GM12872 (cell line): ENCODE results near the gene SLC6A19.

ENCODE experiments used
- CTCF ChIP-seq: IDR thresholded peaks from 3 replicates; pipeline ENCODE4 v1.5.1; 2011; ENCODE audit warnings: low read depth, mild to moderate bottlenecking, low read length, moderate library complexity; ENCODE audit not compliant: insufficient read depth

The SLC6A19 gene

GRCh38 chr5:1183424-1184162 is 17.8 kb upstream of the SLC6A19 start:
- TF ChIP-seq CTCF, result no peak

GRCh38 chr5:1184163-1184470 is 17.3 kb upstream of the SLC6A19 start:
- TF ChIP-seq CTCF, result no peak

GRCh38 chr5:1184481-1184880 is 16.9 kb upstream of the SLC6A19 start:
- TF ChIP-seq CTCF, result no peak

DNA sequence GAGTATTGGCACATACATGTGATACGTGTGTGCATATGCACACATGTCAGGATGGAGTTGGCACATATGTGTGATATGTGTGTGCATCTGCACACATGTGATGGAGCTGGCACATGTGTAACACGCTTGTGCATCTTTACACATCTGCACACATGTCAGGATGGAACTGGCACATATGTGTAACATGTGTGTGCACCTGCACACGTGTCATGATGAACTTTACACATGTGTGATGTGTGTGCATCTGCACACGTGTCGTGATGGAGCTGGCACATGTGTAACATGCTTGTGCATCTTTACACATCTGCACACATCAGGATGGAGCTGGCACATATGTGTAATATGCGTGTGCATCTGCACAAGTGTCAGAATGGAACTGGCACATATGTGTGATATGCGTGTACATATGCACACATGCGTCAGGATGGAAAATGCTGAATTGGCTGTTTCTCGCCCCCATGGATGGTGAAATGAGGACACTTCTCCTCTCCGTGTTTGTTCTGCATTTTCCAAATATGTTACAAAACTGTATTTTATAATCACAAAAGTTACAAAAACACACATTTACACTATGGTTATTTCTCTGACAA is 16.3 kb upstream of the SLC6A19 start:
- TF ChIP-seq CTCF, result no peak

DNA sequence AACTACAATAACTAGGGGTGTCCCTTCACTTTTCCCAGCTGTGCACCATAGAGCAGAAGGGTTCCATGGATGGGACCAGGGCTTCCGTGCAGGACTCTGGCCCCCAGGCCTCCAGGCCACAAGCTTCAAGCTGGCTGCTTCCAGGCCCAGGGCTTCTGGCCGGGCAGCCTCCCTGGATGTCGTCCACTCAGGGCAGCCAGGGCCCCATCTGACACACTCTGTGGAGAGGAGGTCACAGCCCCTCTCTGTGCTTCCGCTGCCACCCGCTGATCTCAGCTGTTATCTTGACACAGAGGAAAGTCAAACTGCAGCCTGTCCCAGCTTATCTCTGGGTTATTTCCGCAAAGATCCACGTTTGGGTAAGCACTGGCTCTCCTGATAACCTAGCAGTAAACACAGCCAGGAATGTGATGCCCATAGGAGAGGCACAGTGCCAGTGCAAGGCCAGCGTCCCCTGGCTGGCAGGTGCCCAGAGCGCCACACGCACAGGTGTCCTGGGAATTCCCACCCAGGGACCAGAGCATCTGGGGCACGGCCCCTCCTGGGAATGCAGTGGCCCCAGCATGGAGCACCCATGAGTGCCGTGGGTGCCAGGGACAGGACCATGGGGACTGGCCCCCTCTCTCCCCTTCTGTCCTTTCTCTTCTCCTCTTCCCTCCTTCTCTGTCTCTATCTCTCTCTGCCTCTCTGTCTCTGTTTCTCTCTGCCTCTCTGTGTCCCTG is 15.6 kb upstream of the SLC6A19 start:
- no peak for TF ChIP-seq CTCF

GRCh38 chr5:1186351-1187233 is 14.8 kb upstream of the SLC6A19 start:
- TF ChIP-seq CTCF, result no peak

DNA sequence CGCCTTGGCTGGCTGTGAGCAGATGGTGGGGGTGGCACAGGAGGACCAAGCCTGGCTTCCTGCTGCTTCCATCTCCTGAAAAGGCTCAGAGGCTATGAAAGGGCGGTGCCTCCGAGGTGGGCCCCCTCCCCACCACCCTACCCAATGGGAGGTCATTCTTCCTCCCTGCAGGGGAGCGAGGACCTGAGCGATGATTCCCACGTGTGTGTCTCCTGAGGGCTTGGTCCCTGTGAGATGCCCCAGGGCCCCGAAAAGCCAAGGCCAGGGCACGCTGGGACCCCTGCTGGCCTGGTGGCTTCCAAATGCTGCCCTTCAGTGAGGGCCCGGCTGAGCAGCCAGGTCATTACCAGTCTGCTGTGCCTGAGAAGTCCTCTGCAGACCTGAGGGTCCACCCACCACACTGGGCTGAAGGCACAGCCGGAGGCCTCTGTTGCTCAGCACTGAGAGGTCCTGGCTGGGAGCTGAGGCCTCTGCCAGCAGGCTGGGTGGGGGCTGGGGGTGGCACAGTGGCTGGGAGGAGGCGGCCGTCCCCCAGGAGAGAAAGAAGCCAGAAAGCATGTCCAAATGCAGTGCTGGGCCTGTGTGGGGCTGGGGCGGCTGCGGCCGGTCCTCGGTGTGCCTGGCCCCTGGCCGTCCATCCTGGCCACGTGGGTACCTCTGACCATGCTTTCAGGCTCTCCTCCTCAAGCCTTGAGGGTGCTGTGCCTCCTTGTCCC is 14.0 kb upstream of the SLC6A19 start:
- TF ChIP-seq CTCF, result no peak
